ENCODE data around the gene TAF4B.
"Not testable (repeated sequence)": the region's sequence is repeated elsewhere in the genome, so short reads cannot be mapped to it uniquely, and the experiment has no call there.

Gene TAF4B

DNA sequence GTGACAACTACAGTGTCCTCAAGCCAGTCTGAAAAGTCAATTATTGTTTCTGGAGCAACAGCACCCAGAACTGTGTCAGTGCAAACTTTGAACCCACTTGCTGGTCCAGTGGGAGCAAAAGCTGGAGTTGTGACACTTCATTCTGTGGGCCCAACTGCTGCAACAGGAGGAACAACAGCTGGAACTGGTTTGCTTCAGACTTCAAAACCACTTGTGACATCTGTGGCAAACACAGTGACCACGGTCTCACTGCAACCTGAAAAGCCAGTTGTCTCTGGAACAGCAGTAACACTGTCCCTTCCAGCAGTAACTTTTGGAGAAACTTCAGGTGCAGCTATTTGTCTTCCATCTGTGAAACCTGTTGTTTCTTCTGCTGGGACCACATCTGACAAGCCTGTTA, 59.8 kb downstream of the TAF4B start:
- no peaks in the 10 kb centered on the region for H3K27me3 ChIP-seq (replicated peaks; ENCODE audit: control insufficient read depth, insufficient read depth, low read length)
- TF ChIP-seq, protein P1, sequence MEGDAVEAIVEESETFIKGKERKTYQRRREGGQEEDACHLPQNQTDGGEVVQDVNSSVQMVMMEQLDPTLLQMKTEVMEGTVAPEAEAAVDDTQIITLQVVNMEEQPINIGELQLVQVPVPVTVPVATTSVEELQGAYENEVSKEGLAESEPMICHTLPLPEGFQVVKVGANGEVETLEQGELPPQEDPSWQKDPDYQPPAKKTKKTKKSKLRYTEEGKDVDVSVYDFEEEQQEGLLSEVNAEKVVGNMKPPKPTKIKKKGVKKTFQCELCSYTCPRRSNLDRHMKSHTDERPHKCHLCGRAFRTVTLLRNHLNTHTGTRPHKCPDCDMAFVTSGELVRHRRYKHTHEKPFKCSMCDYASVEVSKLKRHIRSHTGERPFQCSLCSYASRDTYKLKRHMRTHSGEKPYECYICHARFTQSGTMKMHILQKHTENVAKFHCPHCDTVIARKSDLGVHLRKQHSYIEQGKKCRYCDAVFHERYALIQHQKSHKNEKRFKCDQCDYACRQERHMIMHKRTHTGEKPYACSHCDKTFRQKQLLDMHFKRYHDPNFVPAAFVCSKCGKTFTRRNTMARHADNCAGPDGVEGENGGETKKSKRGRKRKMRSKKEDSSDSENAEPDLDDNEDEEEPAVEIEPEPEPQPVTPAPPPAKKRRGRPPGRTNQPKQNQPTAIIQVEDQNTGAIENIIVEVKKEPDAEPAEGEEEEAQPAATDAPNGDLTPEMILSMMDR (IDR thresholded peaks at IDR 0.05; ENCODE audit: insufficient read depth, low read length, poor library complexity, severe bottlenecking) = no peak
- no peaks in the 10 kb centered on the region for H3K36me3 ChIP-seq (ENCODE audit: control insufficient read depth, insufficient read depth, low read length)
- no peak overlapping the region for H3K4me3 ChIP-seq (replicated peaks; ENCODE audit: low read depth, low read length)
- DNase-seq (ENCODE audit: extremely low read depth, insufficient read length) = no peak

DNA sequence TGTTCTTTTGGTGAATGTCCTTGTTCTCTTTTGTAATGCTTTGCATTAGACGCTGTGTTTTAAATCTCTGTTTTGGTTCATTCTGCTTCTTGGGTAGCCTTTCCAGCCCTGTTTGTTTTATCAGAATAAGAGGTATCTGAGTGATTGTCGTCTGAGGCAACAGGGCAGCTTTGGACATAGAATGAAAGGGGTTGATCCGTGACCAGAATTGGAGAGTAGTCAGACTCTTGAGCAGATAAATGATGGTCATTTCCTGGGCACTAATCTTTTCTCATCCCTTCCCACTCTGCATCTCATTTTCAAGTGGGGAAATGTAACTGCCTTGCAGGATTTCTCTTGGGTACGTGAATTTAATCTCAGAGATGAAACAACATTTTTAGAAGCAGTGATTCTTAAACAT, 61.4 kb downstream of the TAF4B start:
- TF ChIP-seq, protein P1 (IDR thresholded peaks at IDR 0.05; ENCODE audit: insufficient read depth, low read length, poor library complexity, severe bottlenecking) = no peak
- Histone ChIP-seq H3K4me3 (replicated peaks; ENCODE audit: low read depth, low read length) (no peak overlapping the region), H3K36me3 (ENCODE audit: control insufficient read depth, insufficient read depth, low read length) (no peaks in the 10 kb centered on the region), H3K27me3 (replicated peaks; ENCODE audit: control insufficient read depth, insufficient read depth, low read length) (no peaks in the 10 kb centered on the region)
- no peak for DNase-seq (ENCODE audit: extremely low read depth, insufficient read length)

DNA sequence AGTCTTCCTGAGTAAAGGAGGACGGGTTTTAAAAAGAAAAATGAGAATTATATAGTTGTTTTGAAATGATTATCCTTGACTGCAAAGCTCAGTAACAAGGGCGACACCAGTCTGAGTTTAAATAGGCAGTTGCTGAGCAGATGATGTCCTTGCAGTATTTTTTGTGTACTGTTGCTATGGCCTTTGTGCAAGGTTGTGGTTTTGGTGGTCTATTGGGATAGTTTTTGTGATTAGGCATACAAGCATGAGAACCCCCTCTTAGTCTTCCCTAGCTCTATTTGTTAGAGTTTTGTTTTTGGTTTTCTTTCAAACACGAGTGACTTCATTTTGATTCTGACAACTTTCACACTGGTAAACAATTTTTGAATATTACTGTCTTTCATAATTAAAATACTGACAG, 64.1 kb downstream of the TAF4B start:
- no peak overlapping the region for H3K4me3 ChIP-seq (replicated peaks; ENCODE audit: low read depth, low read length)
- H3K27me3 ChIP-seq (replicated peaks; ENCODE audit: control insufficient read depth, insufficient read depth, low read length) = no peaks in the 10 kb centered on the region
- no peak for DNase-seq (ENCODE audit: extremely low read depth, insufficient read length)
- H3K36me3 ChIP-seq (ENCODE audit: control insufficient read depth, insufficient read depth, low read length) = no peaks in the 10 kb centered on the region
- TF ChIP-seq, protein P1 (IDR thresholded peaks at IDR 0.05; ENCODE audit: insufficient read depth, low read length, poor library complexity, severe bottlenecking) = no peak

DNA sequence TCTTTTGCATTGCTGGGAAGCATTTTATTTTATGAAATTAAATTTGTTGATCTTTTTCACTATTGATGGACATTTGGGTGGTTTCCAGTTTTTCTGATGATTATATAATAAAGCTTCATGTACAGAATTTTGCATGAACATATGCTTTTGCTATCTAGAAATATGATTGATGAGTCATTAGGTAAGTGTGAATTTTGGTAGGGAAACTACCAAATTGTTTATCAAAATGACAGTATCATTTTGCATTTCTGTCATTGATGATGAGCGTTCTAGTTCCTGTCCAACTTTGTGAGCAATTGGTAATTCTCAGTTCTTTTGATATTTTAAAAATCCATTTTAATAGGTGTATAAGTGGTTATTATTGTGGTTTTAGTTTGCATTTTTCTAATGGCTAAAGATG, 67.7 kb downstream of the TAF4B start:
- Histone ChIP-seq H3K27me3 (replicated peaks; ENCODE audit: control insufficient read depth, insufficient read depth, low read length) (no peaks in the 10 kb centered on the region), H3K36me3 (ENCODE audit: control insufficient read depth, insufficient read depth, low read length) (no peaks in the 10 kb centered on the region), H3K4me3 (replicated peaks; ENCODE audit: low read depth, low read length) (no peak overlapping the region)
- no peak for DNase-seq (ENCODE audit: extremely low read depth, insufficient read length)
- TF ChIP-seq, protein P1 (IDR thresholded peaks at IDR 0.05; ENCODE audit: insufficient read depth, low read length, poor library complexity, severe bottlenecking) = no peak

DNA sequence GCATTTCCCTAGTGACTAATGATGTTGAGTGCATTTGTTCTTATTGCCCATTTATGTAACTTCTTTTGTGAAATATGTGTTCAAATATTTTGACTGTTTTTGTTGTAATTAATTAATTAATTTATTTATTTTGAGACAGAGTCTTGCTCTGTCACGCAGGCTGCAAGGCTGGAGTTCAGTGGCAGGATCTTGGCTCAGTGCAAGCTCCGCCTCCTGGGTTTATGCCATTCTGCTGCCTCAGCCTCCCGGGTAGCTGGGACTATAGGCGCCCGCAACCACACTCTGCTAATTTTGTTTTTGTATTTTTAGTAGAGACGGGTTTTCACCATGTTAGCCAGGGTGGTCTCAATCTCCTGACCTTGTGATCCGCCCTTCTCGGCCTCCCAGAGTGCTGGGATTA, 71.9 kb downstream of the TAF4B start:
- H3K36me3 ChIP-seq (ENCODE audit: control insufficient read depth, insufficient read depth, low read length) = no peaks in the 10 kb centered on the region
- DNase-seq (ENCODE audit: extremely low read depth, insufficient read length) = no peak
- TF ChIP-seq, protein P1 (IDR thresholded peaks at IDR 0.05; ENCODE audit: insufficient read depth, low read length, poor library complexity, severe bottlenecking) = no peak
- no peak overlapping the region for H3K4me3 ChIP-seq (replicated peaks; ENCODE audit: low read depth, low read length)
- H3K27me3 ChIP-seq (replicated peaks; ENCODE audit: control insufficient read depth, insufficient read depth, low read length) = no peaks in the 10 kb centered on the region

DNA sequence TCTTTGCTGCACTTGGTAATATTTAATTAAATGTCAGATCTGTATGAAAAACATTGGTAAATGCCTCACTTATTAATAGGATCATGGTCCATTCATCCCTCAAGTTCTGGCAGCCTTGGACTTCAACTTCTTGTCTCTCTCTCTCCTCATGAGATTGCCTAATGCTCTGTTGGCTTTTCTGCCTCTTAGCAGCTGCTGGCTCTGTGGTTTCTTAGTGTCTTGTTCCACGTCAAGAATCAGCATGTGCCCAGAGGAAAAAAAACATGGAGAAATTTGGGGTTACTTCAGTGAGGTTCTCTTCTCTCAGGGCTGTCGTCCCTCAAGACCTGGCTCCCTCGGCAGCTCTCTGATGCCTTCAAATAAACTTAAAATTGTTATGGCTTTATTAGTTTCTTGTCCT, 75.4 kb downstream of the TAF4B start:
- DNase-seq (ENCODE audit: extremely low read depth, insufficient read length) = no peak

DNA sequence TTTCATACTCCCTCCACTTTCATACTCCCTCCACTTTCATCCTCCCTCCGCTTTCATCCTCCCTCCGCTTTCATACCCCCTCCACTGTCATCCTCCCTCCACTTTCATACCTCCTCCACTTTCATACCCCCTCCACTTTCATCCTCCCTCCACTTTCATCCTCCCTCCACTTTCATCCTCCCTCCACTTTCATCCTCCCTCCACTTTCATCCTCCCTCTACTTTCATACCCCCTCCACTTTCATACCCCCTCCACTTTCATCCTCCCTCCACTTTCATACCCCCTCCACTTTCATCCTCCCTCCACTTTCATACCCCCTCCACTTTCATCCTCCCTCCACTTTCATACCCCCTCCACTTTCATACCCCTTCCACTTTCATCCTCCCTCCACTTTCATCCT, 77.0 kb downstream of the TAF4B start:
- H3K4me3 ChIP-seq (replicated peaks; ENCODE audit: low read depth, low read length); H3K36me3 ChIP-seq (ENCODE audit: control insufficient read depth, insufficient read depth, low read length); DNase-seq (ENCODE audit: extremely low read depth, insufficient read length); H3K27me3 ChIP-seq (replicated peaks; ENCODE audit: control insufficient read depth, insufficient read depth, low read length): not testable (repeated sequence)

More for the DNA sequence above, 75.4 kb downstream of the TAF4B start:
- Histone ChIP-seq H3K36me3 (ENCODE audit: control insufficient read depth, insufficient read depth, low read length) (no peaks in the 10 kb centered on the region), H3K4me3 (replicated peaks; ENCODE audit: low read depth, low read length) (no peak overlapping the region), H3K27me3 (replicated peaks; ENCODE audit: control insufficient read depth, insufficient read depth, low read length) (no peaks in the 10 kb centered on the region)
- TF ChIP-seq, protein P1 (IDR thresholded peaks at IDR 0.05; ENCODE audit: insufficient read depth, low read length, poor library complexity, severe bottlenecking) = no peak

Data from GM06990 (cell line).